Retina (tissue), 1 donor: ENCODE data around the gene MIF.
"Not testable (repeated sequence)": the region's sequence is repeated elsewhere in the genome, so short reads cannot be mapped to it uniquely, and the experiment has no call there.

Experiments
- DNase-seq: peaks from one replicate; pipeline ENCODE4 v3.0.0-alpha.2; 2016

Gene MIF

DNA sequence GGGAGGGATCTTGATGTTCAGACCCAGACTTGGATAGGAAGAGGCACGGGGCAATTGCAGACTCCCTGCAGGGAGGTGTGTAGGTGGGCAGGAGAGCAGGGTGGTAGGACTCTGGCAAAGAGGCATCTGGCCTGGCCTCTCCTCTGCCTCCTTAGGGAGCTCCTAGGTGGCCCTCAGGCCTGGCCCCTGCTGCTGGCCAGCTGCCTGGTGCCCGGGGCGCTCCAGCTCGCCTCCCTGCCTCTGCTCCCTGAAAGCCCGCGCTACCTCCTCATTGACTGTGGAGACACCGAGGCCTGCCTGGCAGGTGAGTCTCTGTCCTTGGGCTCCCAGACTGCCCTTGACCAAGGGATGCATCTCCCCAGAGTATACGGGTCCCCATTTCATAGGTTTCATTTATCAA lies 16.6 kb upstream of the MIF start:
- no peak for DNase-seq

- no peak for DNase-seq
These were observed 16.0 kb upstream of the MIF start for GRCh38 chr22:23878219-23878618.

- DNase-seq, result no peak
These were observed 11.8 kb upstream of the MIF start for GRCh38 chr22:23882370-23882769.

GRCh38 chr22:23883658-23884057 lies 10.5 kb upstream of the MIF start:
- no peak for DNase-seq

GRCh38 chr22:23884140-23884539 lies 10.0 kb upstream of the MIF start:
- no peak for DNase-seq

DNA sequence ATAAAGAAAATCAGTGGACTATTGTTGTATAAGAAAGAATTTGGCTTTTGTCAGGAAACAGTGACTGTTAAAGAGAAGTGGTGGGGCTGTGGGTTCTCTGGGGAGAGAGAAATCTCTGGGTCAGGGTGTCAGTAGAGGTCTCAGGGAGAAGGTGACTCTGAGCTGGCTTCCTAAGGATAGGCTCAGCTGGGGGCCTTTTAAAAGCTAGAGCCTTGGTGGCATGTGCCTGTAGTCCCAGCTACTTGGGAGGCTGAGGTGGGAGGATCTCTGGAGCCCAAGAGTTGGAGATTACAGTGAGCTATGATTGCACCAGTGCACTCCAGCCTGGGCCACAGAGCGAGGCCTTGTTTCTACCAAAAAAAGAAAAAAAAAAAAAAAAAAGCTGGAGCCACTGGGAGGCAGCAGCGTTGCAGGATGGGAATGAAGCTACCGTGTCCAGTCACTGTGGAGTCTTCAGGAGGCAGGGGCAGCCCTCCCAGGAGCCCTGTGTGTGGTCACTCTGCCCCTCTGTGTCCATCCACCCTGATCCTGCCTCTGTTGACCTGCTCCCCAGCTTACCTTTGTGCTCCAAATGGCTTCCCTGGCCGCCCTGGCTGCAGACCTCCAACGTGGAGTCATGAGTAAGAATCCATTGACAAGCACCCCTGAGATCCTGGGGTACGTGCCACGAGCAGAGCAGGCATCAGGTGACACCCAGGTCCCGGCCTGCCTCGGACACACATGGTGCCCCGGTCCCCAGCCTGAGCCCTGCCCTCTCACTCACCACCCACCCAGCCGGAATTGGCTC lies 5.4 kb upstream of the MIF start:
- DNase-seq, result no peak

- no peak for DNase-seq
These were observed 4.6 kb upstream of the MIF start for GRCh38 chr22:23889620-23890019.

- no peak for DNase-seq
These were observed 2.5 kb upstream of the MIF start for GRCh38 chr22:23891726-23892125.

DNA sequence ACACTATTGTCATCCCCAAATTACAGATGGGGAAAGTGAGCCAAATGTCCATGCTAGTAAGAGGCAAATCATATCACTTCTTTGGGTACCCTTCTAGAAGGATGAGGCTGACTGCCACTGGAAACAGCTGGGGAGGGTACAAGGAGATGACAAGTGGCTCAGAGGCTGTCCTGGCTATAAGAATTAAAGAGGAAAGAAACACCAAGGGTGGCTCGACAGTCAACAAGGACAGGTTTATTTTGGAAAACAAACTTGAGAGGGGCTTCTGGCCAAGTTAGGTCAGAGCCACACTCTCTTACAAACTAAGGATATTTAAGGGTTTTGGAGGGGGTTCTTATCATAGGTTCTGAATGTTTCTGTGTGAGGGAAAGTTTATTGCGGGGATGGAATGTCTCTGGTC lies 2.1 kb upstream of the MIF start:
- DNase-seq, result no peak

GRCh38 chr22:23892706-23893105 lies 1.5 kb upstream of the MIF start:
- no peak for DNase-seq

GRCh38 chr22:23893121-23893944 lies 850 bp upstream of the MIF start:
- no peak for DNase-seq

DNA sequence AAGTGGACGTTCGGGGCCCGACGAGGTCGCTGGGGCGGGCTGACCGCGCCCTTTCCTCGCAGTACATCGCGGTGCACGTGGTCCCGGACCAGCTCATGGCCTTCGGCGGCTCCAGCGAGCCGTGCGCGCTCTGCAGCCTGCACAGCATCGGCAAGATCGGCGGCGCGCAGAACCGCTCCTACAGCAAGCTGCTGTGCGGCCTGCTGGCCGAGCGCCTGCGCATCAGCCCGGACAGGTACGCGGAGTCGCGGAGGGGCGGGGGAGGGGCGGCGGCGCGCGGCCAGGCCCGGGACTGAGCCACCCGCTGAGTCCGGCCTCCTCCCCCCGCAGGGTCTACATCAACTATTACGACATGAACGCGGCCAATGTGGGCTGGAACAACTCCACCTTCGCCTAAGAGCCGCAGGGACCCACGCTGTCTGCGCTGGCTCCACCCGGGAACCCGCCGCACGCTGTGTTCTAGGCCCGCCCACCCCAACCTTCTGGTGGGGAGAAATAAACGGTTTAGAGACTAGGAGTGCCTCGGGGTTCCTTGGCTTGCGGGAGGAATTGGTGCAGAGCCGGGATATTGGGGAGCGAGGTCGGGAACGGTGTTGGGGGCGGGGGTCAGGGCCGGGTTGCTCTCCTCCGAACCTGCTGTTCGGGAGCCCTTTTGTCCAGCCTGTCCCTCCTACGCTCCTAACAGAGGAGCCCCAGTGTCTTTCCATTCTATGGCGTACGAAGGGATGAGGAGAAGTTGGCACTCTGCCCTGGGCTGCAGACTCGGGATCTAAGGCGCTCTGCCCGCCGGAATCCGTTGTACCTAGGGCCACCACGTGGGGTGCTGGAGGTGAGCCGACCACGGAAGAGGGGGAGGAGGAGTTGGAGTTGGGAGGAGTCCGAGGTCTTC lies 771 bp downstream of the MIF start:
- peak; percentile 84 for DNase-seq

- no peak for DNase-seq
These were observed 1.5 kb downstream of the MIF start for GRCh38 chr22:23895599-23896144.

- no peak for DNase-seq
These were observed 2.0 kb downstream of the MIF start for GRCh38 chr22:23896166-23896522.

GRCh38 chr22:23896523-23897186 lies 2.5 kb downstream of the MIF start:
- DNase-seq, result no peak

DNA sequence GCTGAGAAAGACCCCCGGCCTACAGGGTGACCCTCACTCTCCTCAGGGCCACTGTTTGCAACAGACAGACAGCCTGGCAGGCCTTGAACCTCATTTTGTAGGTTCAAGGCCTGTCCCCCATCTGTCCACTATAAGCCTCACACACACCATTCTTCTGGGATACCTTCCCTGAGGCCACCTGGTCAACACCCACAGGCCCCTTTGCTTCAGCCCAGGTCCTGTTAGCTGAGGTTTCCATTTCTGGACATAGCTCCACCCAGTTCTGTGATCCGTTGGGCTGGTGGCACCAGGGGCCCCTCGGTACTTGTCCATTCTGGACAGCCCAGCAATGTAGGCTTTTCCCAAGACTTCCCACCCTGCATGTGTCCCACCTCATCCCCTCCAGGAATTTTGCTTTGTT lies 3.1 kb downstream of the MIF start:
- DNase-seq, result no peak

DNA sequence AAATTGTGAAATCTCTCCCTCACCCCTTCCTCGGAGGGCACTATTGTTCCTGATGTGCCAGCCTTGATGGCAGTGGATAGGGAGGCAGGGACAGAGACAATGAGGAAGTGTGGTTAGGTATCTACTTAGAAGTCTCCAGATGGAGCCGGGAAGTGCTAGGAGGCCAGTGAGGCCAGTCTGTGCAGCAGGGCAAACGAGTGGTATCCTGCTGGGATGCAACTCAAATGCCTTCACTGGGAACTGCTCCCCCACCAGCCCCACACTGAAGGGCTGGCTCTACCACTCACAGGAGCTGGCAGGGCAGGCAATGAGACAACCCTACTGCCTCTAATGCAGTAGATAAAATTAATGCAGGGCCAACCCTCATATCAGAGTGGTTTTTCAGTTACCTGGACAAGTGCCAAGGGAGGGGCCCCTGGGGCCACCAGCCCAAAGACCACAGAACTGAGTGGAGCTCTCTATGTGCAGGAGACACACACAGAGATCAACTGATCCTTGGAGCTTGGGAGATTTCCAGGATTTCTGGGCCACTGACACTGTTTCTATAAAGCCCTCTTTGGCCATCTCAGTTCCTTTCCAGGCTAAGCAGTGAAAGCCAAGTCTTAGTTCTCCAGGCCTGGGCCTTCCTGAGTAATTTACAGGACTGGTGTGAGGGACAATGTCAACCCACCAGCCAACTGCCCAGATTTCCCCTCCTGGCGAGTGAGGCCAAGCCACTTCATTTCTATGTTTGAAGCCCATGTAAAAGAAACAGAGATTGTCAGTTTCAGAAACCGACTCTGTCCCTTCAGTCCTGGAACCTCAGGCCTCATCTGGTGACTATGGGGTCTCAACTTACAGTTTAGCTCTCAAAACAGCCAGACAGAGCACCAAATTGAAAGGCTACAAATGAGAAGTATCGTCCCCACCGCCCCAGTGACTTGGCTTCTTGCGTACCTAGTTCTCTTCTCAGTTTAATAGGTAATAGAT lies 4.1 kb downstream of the MIF start:
- no peak for DNase-seq

DNA sequence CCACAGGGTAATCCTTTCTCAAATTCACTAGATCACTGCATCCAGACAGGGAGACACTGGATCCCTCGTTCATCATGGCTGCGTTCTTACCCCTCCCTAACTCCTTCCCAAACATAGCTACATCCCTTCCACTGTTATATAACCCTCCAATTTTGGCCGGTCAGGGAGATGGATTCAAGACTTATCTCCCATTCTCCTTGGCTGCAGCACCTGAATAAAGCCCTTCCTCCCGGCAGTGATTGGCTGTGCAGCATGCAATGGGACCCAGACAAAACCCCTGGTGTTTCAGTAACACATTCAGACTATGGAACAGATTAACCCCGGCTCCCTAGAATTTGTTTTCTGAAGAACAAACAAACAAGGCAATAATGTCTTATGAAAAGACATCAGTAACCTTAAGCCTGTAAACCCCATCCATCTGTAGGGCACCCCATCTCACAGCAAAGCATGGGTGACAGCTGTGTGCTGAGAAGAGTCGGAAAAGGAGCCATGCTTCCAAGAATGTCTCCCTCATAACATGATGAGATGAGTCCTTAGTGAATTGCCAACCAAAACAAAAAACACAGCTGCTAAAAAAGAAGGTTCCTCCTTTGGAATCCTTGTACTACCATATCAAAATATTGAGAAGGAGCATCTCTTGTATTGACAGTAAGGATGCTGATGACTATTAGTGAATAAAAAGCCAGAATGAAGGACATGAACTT lies 5.0 kb downstream of the MIF start:
- DNase-seq, result no peak

DNA sequence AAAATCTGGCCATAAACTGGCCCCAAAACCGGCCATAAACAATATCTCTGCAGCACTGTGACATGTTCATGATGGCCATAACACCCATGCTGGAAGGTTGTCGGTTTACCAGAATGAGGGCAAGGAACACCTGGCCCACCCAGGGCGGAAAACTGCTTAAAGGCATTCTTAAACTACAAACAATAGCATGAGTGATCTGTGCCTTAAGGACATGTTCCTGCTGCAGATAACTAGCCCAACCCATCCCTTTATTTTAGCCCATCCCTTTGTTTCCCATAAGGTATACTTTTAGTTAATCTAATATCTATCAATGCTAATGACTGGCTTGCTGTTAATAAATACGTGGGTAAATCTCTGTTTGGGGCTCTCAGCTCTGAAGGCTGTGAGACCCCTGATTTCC lies 6.0 kb downstream of the MIF start:
- not testable (repeated sequence) for DNase-seq

- no peak for DNase-seq
These were observed 7.4 kb downstream of the MIF start for GRCh38 chr22:23901600-23901999.
